Heart right ventricle (tissue), 16 donors: Measurements from ENCODE around the gene ADAMTS8. TPM values are rescaled to one million over a fixed set of nuclear protein-coding genes. Genes with fewer than 3 reads are reported as not detected.
A peak's percentile ranks its signal among the peaks of the same experiment; 100 is the strongest.

ENCODE experiments used
- ATAC-seq, 8 donors: fragments of 200-7000 bp; cut with Tn5 transposase; one replicate each; pipeline ENCODE4 v1.9.1; 2020; ENCODE audit warnings: mild to moderate bottlenecking in 8 of 8, moderate library complexity in 8 of 8, moderate number of reproducible peaks in 1 of 8
- DNase-seq, 2 donors: peaks; one replicate each; pipeline ENCODE4 v3.0.0-alpha.2; 2020
- H3K27ac ChIP-seq, 10 donors: fragments of 200-600 bp; sonication (generic) in 2 of 10; one replicate each; pipeline versions ENCODE4 v1.5.0 to v1.8.0; 2020 to 2022; ENCODE audit warnings: mild to moderate bottlenecking in 3 of 10
- H3K27me3 ChIP-seq, 7 donors: fragments of 200-600 bp; one replicate each; pipeline ENCODE4 v1.8.0; 2021 to 2022; ENCODE audit warnings: mild to moderate bottlenecking in 2 of 7
- H3K36me3 ChIP-seq, 9 donors: fragments of 200-600 bp; sonication (generic) in 1 of 9; one replicate each; pipeline versions ENCODE4 v1.5.0 to v1.8.0; 2020 to 2022; ENCODE audit warnings: mild to moderate bottlenecking in 2 of 9
- H3K4me1 ChIP-seq, 9 donors: fragments of 200-600 bp; sonication (generic) in 1 of 9; one replicate each; pipeline versions ENCODE4 v1.5.0 to v1.8.0; 2020 to 2022; ENCODE audit warnings: mild to moderate bottlenecking in 4 of 9
- H3K4me3 ChIP-seq, 10 donors: fragments of 200-600 bp; sonication (generic) in 2 of 10; one replicate each; pipeline versions ENCODE4 v1.5.0 to v1.8.0; 2020 to 2022; ENCODE audit warnings: mild to moderate bottlenecking in 7 of 10, moderate library complexity in 2 of 10
- H3K9me3 ChIP-seq, 11 donors: fragments of 200-600 bp in 10 of 11; sonication (generic) in 2 of 11; one replicate each; pipeline versions ENCODE4 v1.5.0 to v1.8.0; 2013 to 2022; ENCODE audit warnings: mild to moderate bottlenecking in 2 of 11, control low read depth in 1 of 11, moderate library complexity in 1 of 11
- WGBS, 2 donors: extraction: QIAGEN DNeasy Blood & Tissue Kit; methylation state at CpG; one replicate each; pipeline ENCODE4 v1.1.7; 2013; ENCODE audit warnings: inconsistent platforms in 1 of 2; 5-methylcytosine and 5-hydroxymethylcytosine counted together
- intact Hi-C, 10 donors: fragments of 100-400 bp; cut with DNase I; formaldehyde crosslinking; loops; one replicate each; pipeline versions ENCODE4 v1.11.1 to v1.14.2; 2022
- polyA plus RNA-seq, 2 donors: library from polyadenylated mRNA; stranded (reverse); fragments of 200-250 nt; gene quantifications; one replicate each; pipeline ENCODE4 v1.2.3, GENCODE V29; 2013
- total RNA-seq, 10 donors: library from RNA; stranded (reverse); fragmentation: NEBNext Ultra II Directional in 3 of 10; extraction: Animal tissue kit (Norgen Biotek cat#: 25700) in 3 of 10; gene quantifications; one replicate each; pipeline versions ENCODE4 v1.2.1 to v1.2.4, GENCODE V29; 2021 to 2023
- TF ChIP-seq, protein P1 (sequence below), 9 donors: fragments of 200-600 bp; sonication (generic) in 2 of 9; IDR thresholded peaks; one replicate each; pipeline versions ENCODE4 v1.5.0 to v1.8.0; 2021 to 2022; ENCODE audit warnings: antibody characterized with exemption in 9 of 9, mild to moderate bottlenecking in 5 of 9, moderate library complexity in 1 of 9
- donor health status: Arrhythmogenic right ventricular cardiomyopathy.
- donor health status: ischemic (EF 13 %, LVEDD 7.1; RV severe dilation, severe dysfunction).
- donor health status: healthy with polysubstance abuse.
- donor health status: DM: no; HTN: yes; CAD: no.
- donor health status: DM: no; HTN: no; CAD: no.
- donor health status: ischemic (EF 25% LVEDD 6.9; RV normal size, moderate dysfunction).
- donor health status: ischemic (EF 25% LVEDD 5.7; RV mildly dilated, moderate dysfunction).
- donor health status: healthy.
- donor health status: DM: yes; HTN: yes; CAD: no.
- donor health status: Ischemic cardiomyopathy.
- donor health status: ischemic (EF 35%, LVEDD 5.7; RV mildly dilated, moderate dysfunction).
- donor health status: nonischemic (EF 11% LVEDD 7.7; RV severe dilation, severe dysfunction).
- donor health status: DM: yes; HTN: yes; CAD: no.
- donor health status: PGD.
- donor health status: ischemic (EF 29% LVEDD 5.4; RV normal size, mild dysfunction).
- donor health status: nonischemic (EF 23%, LVEDD 6.1; RV moderate dilation, normal function).

The ADAMTS8 gene
- total and polyA plus RNA-seq, 12 donors, result 0.28 to 2.6 (median 1.1) TPM

DNA sequence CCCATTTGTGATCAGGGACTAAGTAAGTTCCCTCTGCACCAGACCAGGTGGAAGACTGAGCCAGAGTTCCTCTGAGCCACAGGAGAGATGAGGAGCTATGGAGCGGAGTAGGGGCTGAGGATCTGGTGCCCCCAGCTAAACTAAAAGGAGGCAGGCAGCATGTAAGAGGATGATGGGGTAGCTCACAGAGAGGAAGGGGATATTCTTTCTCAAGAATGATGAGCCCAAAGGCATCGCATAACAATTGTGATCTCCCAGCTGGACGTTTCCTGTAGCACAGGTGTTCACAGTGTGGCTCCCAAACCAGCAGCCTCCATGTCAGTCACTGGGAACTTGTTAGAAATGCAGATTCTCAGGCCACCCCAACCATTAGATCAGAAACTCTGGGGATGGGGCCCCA lies 24.4 kb downstream of the ADAMTS8 start:
- DNase-seq (no peak), ATAC-seq (no peak)
- Histone ChIP-seq H3K4me1 (peaks cover 2 to 55% (median 32%) of the 10 kb centered on the region in 9 donors), H3K27ac (peak overlapping the region in 7 of 10 donors; percentile 52 to 85 (median 66)), H3K9me3 (no peaks in the 10 kb centered on the region), H3K36me3 (no peaks in the 10 kb centered on the region), H3K27me3 (no peaks in the 10 kb centered on the region), H3K4me3 (no peak overlapping the region)
- intact Hi-C loops, result loop anchor here in 1 of 10 donors (10.0 kb wide), 1 partner anchor 189 kb away; no protein-coding TSS in a partner anchor
- WGBS, 2 donors, result 81 to 86% methylated on average over 3 of the region's 3 CpGs
- TF ChIP-seq, protein P1, sequence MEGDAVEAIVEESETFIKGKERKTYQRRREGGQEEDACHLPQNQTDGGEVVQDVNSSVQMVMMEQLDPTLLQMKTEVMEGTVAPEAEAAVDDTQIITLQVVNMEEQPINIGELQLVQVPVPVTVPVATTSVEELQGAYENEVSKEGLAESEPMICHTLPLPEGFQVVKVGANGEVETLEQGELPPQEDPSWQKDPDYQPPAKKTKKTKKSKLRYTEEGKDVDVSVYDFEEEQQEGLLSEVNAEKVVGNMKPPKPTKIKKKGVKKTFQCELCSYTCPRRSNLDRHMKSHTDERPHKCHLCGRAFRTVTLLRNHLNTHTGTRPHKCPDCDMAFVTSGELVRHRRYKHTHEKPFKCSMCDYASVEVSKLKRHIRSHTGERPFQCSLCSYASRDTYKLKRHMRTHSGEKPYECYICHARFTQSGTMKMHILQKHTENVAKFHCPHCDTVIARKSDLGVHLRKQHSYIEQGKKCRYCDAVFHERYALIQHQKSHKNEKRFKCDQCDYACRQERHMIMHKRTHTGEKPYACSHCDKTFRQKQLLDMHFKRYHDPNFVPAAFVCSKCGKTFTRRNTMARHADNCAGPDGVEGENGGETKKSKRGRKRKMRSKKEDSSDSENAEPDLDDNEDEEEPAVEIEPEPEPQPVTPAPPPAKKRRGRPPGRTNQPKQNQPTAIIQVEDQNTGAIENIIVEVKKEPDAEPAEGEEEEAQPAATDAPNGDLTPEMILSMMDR (IDR thresholded peaks at IDR 0.05), result no peak

DNA sequence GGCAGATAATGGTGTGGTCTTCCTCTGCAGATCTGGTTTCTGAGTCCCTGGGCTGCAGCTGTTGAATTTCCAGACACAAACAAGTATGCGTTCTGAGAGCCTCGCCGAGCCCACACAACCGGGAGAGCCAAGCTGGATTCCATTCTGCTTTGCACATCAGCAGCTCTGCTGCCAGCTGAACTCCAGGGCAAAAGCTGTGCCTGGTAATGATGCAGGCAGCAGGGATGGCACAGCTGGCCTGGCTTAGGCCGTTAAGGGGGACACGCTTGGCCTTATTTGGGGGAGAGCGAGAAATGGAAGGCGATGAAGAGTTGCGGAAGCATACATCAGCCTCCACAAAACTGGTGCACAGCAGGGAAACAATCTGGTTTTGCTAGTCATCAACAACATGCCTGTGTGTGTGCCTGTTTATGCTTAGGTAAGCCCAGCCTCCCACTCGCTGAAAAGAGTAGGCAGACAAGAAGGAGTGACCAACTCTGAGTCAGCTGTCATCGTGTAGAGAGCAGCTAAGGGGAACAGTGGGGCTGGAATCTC lies 25.1 kb downstream of the ADAMTS8 start:
- DNase-seq, result peak; percentile 50 to 58
- no peaks in the 10 kb centered on the region for H3K36me3 ChIP-seq
- H3K4me1 ChIP-seq, result peaks cover 2 to 52% (median 32%) of the 10 kb centered on the region in 9 donors
- TF ChIP-seq, protein P1 (IDR thresholded peaks at IDR 0.05), result no peak
- no peaks in the 10 kb centered on the region for H3K9me3 ChIP-seq
- H3K27ac ChIP-seq, result peak overlapping the region in 8 of 10 donors; percentile 7 to 85 (median 66)
- peak; percentile 56 to 86 (median 76) for ATAC-seq
- no peaks in the 10 kb centered on the region for H3K27me3 ChIP-seq
- intact Hi-C loops, result loop anchor here in 1 of 10 donors (10.0 kb wide), 1 partner anchor 189 kb away; no protein-coding TSS in a partner anchor
- H3K4me3 ChIP-seq, result no peak overlapping the region
- WGBS, 2 donors, result 38 to 48% methylated on average over 11 of the region's 11 CpGs

DNA sequence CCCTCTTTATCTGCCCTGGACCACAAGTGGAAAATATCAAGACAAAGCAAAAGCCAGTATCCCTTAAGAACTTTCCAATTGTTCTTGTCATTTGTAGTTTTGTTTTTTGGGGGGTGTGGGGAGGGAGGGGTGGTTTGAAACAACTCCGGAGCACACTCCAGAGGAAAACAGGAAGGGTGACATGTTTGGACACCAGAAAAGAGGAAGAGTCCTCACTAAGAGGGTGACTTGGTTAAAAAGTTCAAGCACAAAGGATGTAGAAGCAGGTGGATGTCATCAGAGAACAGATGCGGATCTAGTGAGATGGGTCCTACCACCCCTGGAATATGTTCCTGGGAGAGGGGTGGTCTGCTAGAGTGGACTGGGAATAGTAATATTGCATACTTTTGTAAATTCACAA lies 25.8 kb downstream of the ADAMTS8 start:
- Histone ChIP-seq H3K4me1 (peaks cover 0 to 44% (median 32%) of the 10 kb centered on the region in 9 donors), H3K27me3 (no peaks in the 10 kb centered on the region), H3K36me3 (no peaks in the 10 kb centered on the region), H3K27ac (peak overlapping the region in 8 of 10 donors; percentile 6 to 85 (median 66)), H3K4me3 (no peak overlapping the region), H3K9me3 (no peaks in the 10 kb centered on the region)
- no peak for DNase-seq
- no peak for ATAC-seq
- WGBS, 2 donors, result 66% methylated on average over 2 of the region's 2 CpGs
- intact Hi-C loops, result loop anchor here in 1 of 10 donors (10.0 kb wide), 1 partner anchor 188 kb away; no protein-coding TSS in a partner anchor
- TF ChIP-seq, protein P1 (IDR thresholded peaks at IDR 0.05), result no peak

DNA sequence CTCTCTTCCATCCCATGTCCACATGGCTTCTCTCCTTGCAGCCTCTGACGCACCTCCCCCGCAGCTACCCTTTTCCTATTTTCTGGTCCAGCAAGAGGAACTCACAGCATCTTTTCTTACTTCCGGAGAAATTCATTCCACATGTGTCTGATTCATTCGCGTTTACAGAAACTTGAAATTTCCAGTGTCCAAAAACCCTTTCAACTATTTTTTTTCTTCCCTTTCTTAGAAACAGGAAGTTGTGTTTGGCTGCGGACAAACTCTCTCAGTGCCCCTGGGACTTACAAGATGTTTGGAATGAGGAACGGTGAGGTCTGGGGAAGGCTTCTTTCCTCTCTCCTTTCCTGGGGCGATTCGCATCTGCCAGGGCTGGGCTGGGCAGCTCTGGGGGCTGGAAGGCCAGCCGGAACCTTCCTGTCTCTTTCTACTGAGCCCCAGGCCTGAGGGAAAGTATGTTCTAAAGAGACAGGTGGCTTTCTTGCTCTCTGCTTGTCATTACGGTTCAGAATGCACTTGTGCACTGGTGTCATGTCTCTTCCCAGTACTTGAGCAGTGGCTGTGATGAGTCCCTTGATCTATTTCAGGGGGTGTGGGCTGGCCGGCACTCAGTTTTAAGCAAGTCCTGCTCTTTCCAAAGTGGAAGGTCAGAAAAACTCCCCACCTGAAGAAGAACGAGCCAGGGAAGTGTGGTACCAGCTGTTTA lies 27.5 kb downstream of the ADAMTS8 start:
- peak overlapping the region in 6 of 10 donors; percentile 20 to 71 (median 50) for H3K27ac ChIP-seq

More for the DNA sequence above, 27.5 kb downstream of the ADAMTS8 start:
- ATAC-seq, result peak in 7 of 8 donors; percentile 37 to 66 (median 50)
- TF ChIP-seq, protein P1 (IDR thresholded peaks at IDR 0.05), result no peak
- intact Hi-C loops, result loop anchor here in 1 of 10 donors (10.0 kb wide), 1 partner anchor 186 kb away; no protein-coding TSS in a partner anchor
- Histone ChIP-seq H3K9me3 (no peaks in the 10 kb centered on the region), H3K27me3 (no peaks in the 10 kb centered on the region), H3K4me1 (peaks cover 0 to 44% (median 32%) of the 10 kb centered on the region in 9 donors), H3K36me3 (no peaks in the 10 kb centered on the region), H3K4me3 (no peak overlapping the region)
- WGBS, 2 donors, result 36 to 48% methylated on average over 13 of the region's 13 CpGs
- peak in 1 of 2 donors; percentile 51 for DNase-seq
